ENCODE measurements around the gene SREBF1. TPM values are rescaled to one million over a fixed set of nuclear protein-coding genes. Genes with fewer than 3 reads are reported as not detected.

Gene SREBF1
- total and polyA plus RNA-seq, 2 of the 8 experiments (the other 6 are each of a cell fraction or from before 2014, with no cell fraction given) = 28.6 to 70.8 TPM

- no peak overlapping the region for H3K14ac ChIP-seq (ENCODE audit: insufficient read length)
- no peak overlapping the region for H3K23ac ChIP-seq (ENCODE audit: insufficient read length)
- 0 out of 2 replicates have a peak overlapping the region, but pooled peaks have one; percentile 72 for H2BK15ac ChIP-seq (ENCODE audit: low read length)
- no peaks in the 10 kb centered on the region; a peak in 1 of 7 replicates for H3K27me3 ChIP-seq (replicated peaks in 1 of 4; ENCODE audit: control insufficient read depth in 3 of 4, extremely low read depth in 1 of 4, insufficient read depth in 3 of 4, low read length in 3 of 4)
- no peak overlapping the region for H2AK5ac ChIP-seq (ENCODE audit: low read depth, low read length)
- H3K4me3 ChIP-seq (ENCODE audit: extremely low read depth in 1 of 4, insufficient read depth in 2 of 4, low read depth in 3 of 4, low read length in 4 of 4) = peak overlapping the region in 2 of 4 experiments; percentile 2 to 51; a peak in 2 of 8 replicates
- no peak overlapping the region for H4K8ac ChIP-seq (ENCODE audit: extremely low read depth, insufficient read depth, low read length)
- peaks cover 40% of the 10 kb centered on the region for H3K79me1 ChIP-seq (ENCODE audit: low read depth, low read length)
- H3K18ac ChIP-seq (ENCODE audit: extremely low read depth, low read length) = peak overlapping the region; percentile 60
- no peak overlapping the region for H2AFZ ChIP-seq (ENCODE audit: low read length)
- H3K56ac ChIP-seq (replicated peaks; ENCODE audit: insufficient read length, low read depth, low read length) = no peak overlapping the region
- H2BK12ac ChIP-seq (ENCODE audit: low read depth, low read length) = 0 out of 2 replicates have a peak overlapping the region, but pooled peaks have one; percentile 27
- ChIA-PET POLR2A (ENCODE audit: partially characterized antibody) (interaction anchor here (1.2 to 24.7 kb wide), 3 partner anchors 5 to 21 kb away, joined by 3 to 532 read pairs (median 532); partner anchors contain the start of gene SREBF1), CTCF (ENCODE audit: partially characterized antibody) (interaction anchor here (3.5 to 18.1 kb wide), 3 partner anchors 10 to 37 kb away, joined by 32 to 375 read pairs (median 66); partner anchors contain the start of gene SREBF1)
- no peak for DNase-seq (ENCODE audit: low read depth in 1 of 2, low spot score in 2 of 2)
- no peak overlapping the region for H3K27ac ChIP-seq (ENCODE audit: low read depth, low read length)
- no peak overlapping the region for H2BK5ac ChIP-seq (ENCODE audit: low read depth, low read length)
- H3K9ac ChIP-seq (replicated peaks in 1 of 4; ENCODE audit: extremely low read depth in 1 of 4, low read depth in 3 of 4, low read length in 3 of 4) = no peak overlapping the region
- H3K4me2 ChIP-seq (ENCODE audit: insufficient read depth in 1 of 2, low read depth in 2 of 2, low read length in 2 of 2) = peak overlapping the region in 1 of 2 experiments; percentile 79; a peak in 1 of 4 replicates
- H2BK20ac ChIP-seq (ENCODE audit: low read length) = no peak overlapping the region
- WGBS, 2 experiments (ENCODE audit: extremely low coverage in 1 of 2, insufficient coverage in 1 of 2, insufficient read length in 1 of 2, insufficient replicate concordance in 2 of 2, low coverage in 1 of 2, low lambda C conversion rate in 2 of 2, missing lambda C conversion rate in 1 of 2) = 93% methylated on average over 3 of the region's 3 CpGs; no CpG with 5 or more reads in 1 of the 2 experiments
- peaks cover 5% of the 10 kb centered on the region for H3K23me2 ChIP-seq (ENCODE audit: low read depth, low read length)
- no peak overlapping the region for H4K91ac ChIP-seq (replicated peaks; ENCODE audit: insufficient read length, low read length)
- no peaks in the 10 kb centered on the region for H3K9me3 ChIP-seq (ENCODE audit: insufficient read depth in 2 of 2, low read depth in 1 of 2, low read length in 1 of 2)
- peaks cover 43 to 69% of the 10 kb centered on the region in 2 experiments for H4K20me1 ChIP-seq (replicated peaks in 1 of 2; ENCODE audit: control insufficient read depth in 1 of 2, insufficient read depth in 2 of 2, low read length in 2 of 2)
- FAIRE-seq = no peak
- H3K36me3 ChIP-seq (ENCODE audit: control insufficient read depth in 2 of 4, insufficient read depth in 4 of 4, low read length in 3 of 4) = peaks cover 4 to 24% (median 9%) of the 10 kb centered on the region in 4 experiments; a peak in 6 of 8 replicates
- H2BK120ac ChIP-seq (replicated peaks; ENCODE audit: low read depth, low read length) = no peak overlapping the region
- H3K4me1 ChIP-seq (replicated peaks in 1 of 4; ENCODE audit: control insufficient read depth in 3 of 4, insufficient read depth in 4 of 4, low read length in 3 of 4) = peaks cover 13 to 41% (median 27%) of the 10 kb centered on the region in 4 experiments
- H4K5ac ChIP-seq (ENCODE audit: insufficient read length, low read depth, low read length) = no peak overlapping the region
- peaks cover 4 to 53% of the 10 kb centered on the region in 2 experiments; a peak in 3 of 4 replicates for H3K79me2 ChIP-seq (ENCODE audit: control insufficient read depth in 1 of 2, insufficient read depth in 2 of 2, low read length in 2 of 2)
- H3K4ac ChIP-seq (replicated peaks; ENCODE audit: insufficient read length, low read depth, low read length) = no peak overlapping the region
- no peak for TF ChIP-seq HDAC6 (IDR thresholded peaks at IDR 0.05; ENCODE audit: low read depth, low read length)
- TF ChIP-seq, protein P1, sequence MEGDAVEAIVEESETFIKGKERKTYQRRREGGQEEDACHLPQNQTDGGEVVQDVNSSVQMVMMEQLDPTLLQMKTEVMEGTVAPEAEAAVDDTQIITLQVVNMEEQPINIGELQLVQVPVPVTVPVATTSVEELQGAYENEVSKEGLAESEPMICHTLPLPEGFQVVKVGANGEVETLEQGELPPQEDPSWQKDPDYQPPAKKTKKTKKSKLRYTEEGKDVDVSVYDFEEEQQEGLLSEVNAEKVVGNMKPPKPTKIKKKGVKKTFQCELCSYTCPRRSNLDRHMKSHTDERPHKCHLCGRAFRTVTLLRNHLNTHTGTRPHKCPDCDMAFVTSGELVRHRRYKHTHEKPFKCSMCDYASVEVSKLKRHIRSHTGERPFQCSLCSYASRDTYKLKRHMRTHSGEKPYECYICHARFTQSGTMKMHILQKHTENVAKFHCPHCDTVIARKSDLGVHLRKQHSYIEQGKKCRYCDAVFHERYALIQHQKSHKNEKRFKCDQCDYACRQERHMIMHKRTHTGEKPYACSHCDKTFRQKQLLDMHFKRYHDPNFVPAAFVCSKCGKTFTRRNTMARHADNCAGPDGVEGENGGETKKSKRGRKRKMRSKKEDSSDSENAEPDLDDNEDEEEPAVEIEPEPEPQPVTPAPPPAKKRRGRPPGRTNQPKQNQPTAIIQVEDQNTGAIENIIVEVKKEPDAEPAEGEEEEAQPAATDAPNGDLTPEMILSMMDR (IDR thresholded peaks at IDR 0.05; ENCODE audit: control extremely low read depth in 1 of 3, insufficient read depth in 1 of 3, low read depth in 1 of 3, low read length in 3 of 3) = no peak
- TF ChIP-seq SIRT6 (IDR thresholded peaks at IDR 0.05; ENCODE audit: low read length) = no peak
- no peak for TF ChIP-seq KDM5A (IDR thresholded peaks at IDR 0.05; ENCODE audit: low read length)
- TF ChIP-seq NANOG (IDR thresholded peaks at IDR 0.05; ENCODE audit: insufficient read depth, low read depth, low read length, poor library complexity, severe bottlenecking) = no peak
- no peak for TF ChIP-seq CEBPB (IDR thresholded peaks at IDR 0.05; ENCODE audit: low read depth, low read length)
- no peak for TF ChIP-seq GTF2F1 (IDR thresholded peaks at IDR 0.05; ENCODE audit: borderline replicate concordance, low read depth, low read length)
- TF ChIP-seq TAF7 (optimal IDR thresholded peaks at IDR 0.05; ENCODE audit: borderline replicate concordance, low read depth, low read length) = no peak
- TF ChIP-seq TBP (IDR thresholded peaks at IDR 0.05; ENCODE audit: low read depth, low read length) = no peak
- TF ChIP-seq SP2 (IDR thresholded peaks at IDR 0.05; ENCODE audit: low read length) = no peak
Observed at GRCh38 chr17:17822616-17823015, 14.2 kb downstream of the SREBF1 start.
